DOHH2 (cell line): Measurements from ENCODE around the gene LYPD3.

Experiments
- H3F3A ChIP-seq: fragments of 200-600 bp; sonication (generic), shearing (Covaris generic); 2 replicates; pipeline ENCODE4 v1.6.0; 2016; ENCODE audit warnings: antibody characterized with exemption, mild to moderate bottlenecking; ENCODE audit not compliant: control insufficient read depth, insufficient read depth
- H3K27ac ChIP-seq: fragments of 200-600 bp; sonication (generic); 2 replicates; pipeline ENCODE4 v1.5.1; 2014; ENCODE audit warnings: low read depth, mild to moderate bottlenecking, low read length, moderate library complexity
- H3K27me3 ChIP-seq: fragments of 200-600 bp; sonication (generic); 2 replicates; pipeline ENCODE4 v1.6.1; 2014; ENCODE audit warnings: mild to moderate bottlenecking, low read length, mixed read lengths; ENCODE audit not compliant: control insufficient read depth
- H3K36me3 ChIP-seq: fragments of 200-600 bp; sonication (generic); 2 replicates; pipeline ENCODE4 v1.6.1; 2014; ENCODE audit warnings: mild to moderate bottlenecking, low read length, moderate library complexity, mixed read lengths; ENCODE audit not compliant: control insufficient read depth
- H3K4me1 ChIP-seq: fragments of 200-600 bp; sonication (generic); 2 replicates; pipeline ENCODE4 v1.6.1; 2014; ENCODE audit warnings: mild to moderate bottlenecking, low read length, mixed read lengths; ENCODE audit not compliant: control insufficient read depth
- H3K4me2 ChIP-seq: fragments of 200-600 bp; sonication (generic); 2 replicates; pipeline ENCODE4 v1.6.0; 2014; ENCODE audit warnings: mild to moderate bottlenecking, low read length, moderate library complexity
- H3K4me3 ChIP-seq: fragments of 200-600 bp; sonication (generic); 2 replicates; pipeline ENCODE4 v1.5.1; 2014; ENCODE audit warnings: mild to moderate bottlenecking, low read length, mixed read lengths
- H3K79me2 ChIP-seq: fragments of 200-600 bp; sonication (generic); 2 replicates; pipeline ENCODE4 v1.6.1; 2014; ENCODE audit warnings: mild to moderate bottlenecking, low read length, mixed read lengths; ENCODE audit not compliant: control insufficient read depth
- H3K9me2 ChIP-seq: fragments of 200-600 bp; sonication (generic); replicated peaks from 2 replicates; pipeline ENCODE4 v1.6.1; 2014; ENCODE audit warnings: mild to moderate bottlenecking, low read length, mixed read lengths; ENCODE audit not compliant: control insufficient read depth
- H3K9me3 ChIP-seq: fragments of 200-600 bp; sonication (generic); 2 replicates; pipeline ENCODE4 v1.6.1; 2014; ENCODE audit warnings: antibody characterized with exemption, low read length, mixed read lengths; ENCODE audit not compliant: control insufficient read depth, insufficient read depth
- H4K20me1 ChIP-seq: fragments of 200-600 bp; sonication (generic); 2 replicates; pipeline ENCODE4 v1.6.0; 2014; ENCODE audit warnings: low read depth, mild to moderate bottlenecking, antibody characterized with exemption, low read length, moderate library complexity; ENCODE audit not compliant: control insufficient read depth, insufficient read depth
- EZH2phosphoT487 ChIP-seq: fragments of 200-600 bp; sonication (generic); IDR thresholded peaks from 2 replicates; pipeline ENCODE4 v1.6.1; 2017; ENCODE audit warnings: borderline replicate concordance, mild to moderate bottlenecking, antibody characterized with exemption, low read length, moderate library complexity, mixed read lengths
- TF ChIP-seq, protein P1 (sequence below): fragments of 200-600 bp; sonication (generic); IDR thresholded peaks from one replicate; pipeline ENCODE4 v1.5.1; 2014; ENCODE audit warnings: antibody characterized with exemption, mild to moderate bottlenecking, low read depth, low read length; ENCODE audit not compliant: poor library complexity, severe bottlenecking

LYPD3 gene

DNA sequence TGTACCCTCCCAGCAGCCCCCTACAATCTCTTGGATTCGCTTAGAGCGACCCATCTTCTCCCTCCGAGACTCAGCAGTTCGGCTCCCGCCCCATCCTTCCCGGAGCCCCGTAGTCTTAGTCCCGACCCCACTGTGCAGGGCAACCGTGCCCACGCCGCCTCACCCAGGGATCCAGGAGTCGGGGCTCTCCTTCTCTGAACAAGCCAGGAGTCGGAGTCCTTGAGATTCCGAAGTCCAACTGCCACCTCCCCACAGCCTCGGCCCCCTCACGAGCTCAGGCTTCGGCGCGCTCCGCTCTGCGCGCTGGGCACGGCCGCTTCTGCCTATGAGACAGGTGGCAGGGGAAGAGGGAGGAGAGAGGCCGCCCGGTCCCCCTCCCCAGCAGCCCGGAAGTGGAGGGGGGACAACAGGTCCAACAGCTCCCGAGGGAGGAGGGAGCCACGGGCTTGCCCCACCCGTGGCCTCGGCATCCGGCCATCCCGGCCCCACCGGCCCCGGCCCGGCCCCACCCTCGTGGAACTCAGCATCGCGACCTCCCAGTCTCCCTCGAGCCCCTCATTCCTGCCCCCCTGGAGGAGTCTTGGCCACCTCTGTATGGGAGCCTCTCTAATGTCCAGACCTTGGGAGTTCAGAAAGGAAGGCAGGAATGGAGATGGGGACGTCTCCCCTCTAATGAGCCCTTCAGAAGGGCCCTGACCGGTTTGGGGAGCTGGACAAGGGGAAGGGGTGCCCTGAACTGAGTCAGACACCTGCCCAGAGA lies 39.2 kb upstream of the LYPD3 start, which contains the start of gene PHLDB3:
Gene PHLDB3 (minus strand): TSS at position 321 of the 760 bp plus-strand sequence. CDS start 628 bp downstream, outside the sequence.
- TF ChIP-seq EZH2phosphoT487, result no peak
- TF ChIP-seq, protein P1, sequence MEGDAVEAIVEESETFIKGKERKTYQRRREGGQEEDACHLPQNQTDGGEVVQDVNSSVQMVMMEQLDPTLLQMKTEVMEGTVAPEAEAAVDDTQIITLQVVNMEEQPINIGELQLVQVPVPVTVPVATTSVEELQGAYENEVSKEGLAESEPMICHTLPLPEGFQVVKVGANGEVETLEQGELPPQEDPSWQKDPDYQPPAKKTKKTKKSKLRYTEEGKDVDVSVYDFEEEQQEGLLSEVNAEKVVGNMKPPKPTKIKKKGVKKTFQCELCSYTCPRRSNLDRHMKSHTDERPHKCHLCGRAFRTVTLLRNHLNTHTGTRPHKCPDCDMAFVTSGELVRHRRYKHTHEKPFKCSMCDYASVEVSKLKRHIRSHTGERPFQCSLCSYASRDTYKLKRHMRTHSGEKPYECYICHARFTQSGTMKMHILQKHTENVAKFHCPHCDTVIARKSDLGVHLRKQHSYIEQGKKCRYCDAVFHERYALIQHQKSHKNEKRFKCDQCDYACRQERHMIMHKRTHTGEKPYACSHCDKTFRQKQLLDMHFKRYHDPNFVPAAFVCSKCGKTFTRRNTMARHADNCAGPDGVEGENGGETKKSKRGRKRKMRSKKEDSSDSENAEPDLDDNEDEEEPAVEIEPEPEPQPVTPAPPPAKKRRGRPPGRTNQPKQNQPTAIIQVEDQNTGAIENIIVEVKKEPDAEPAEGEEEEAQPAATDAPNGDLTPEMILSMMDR, result peak; percentile 70
- H3K27ac ChIP-seq, result 0 out of 2 replicates have a peak within 1 kb of the TSS, but pooled peaks have one; percentile 4
- H4K20me1 ChIP-seq, result no peaks in the 10 kb centered on the region
- H3K9me3 ChIP-seq, result no peaks in the 10 kb centered on the region
- no peaks in the 10 kb centered on the region for H3K36me3 ChIP-seq
- H3K4me2 ChIP-seq, result peak within 1 kb of the TSS; percentile 79
- H3K4me1 ChIP-seq, result peaks cover 15% of the 10 kb centered on the region
- peaks cover 2% of the 10 kb centered on the region; the same call in 1 of the 2 replicates for H3F3A ChIP-seq
- no peaks in the 10 kb centered on the region for H3K79me2 ChIP-seq
- no peaks in the 10 kb centered on the region for H3K27me3 ChIP-seq
- H3K9me2 ChIP-seq, result no peaks in the 10 kb centered on the region
- peak within 1 kb of the TSS; percentile 76 for H3K4me3 ChIP-seq

DNA sequence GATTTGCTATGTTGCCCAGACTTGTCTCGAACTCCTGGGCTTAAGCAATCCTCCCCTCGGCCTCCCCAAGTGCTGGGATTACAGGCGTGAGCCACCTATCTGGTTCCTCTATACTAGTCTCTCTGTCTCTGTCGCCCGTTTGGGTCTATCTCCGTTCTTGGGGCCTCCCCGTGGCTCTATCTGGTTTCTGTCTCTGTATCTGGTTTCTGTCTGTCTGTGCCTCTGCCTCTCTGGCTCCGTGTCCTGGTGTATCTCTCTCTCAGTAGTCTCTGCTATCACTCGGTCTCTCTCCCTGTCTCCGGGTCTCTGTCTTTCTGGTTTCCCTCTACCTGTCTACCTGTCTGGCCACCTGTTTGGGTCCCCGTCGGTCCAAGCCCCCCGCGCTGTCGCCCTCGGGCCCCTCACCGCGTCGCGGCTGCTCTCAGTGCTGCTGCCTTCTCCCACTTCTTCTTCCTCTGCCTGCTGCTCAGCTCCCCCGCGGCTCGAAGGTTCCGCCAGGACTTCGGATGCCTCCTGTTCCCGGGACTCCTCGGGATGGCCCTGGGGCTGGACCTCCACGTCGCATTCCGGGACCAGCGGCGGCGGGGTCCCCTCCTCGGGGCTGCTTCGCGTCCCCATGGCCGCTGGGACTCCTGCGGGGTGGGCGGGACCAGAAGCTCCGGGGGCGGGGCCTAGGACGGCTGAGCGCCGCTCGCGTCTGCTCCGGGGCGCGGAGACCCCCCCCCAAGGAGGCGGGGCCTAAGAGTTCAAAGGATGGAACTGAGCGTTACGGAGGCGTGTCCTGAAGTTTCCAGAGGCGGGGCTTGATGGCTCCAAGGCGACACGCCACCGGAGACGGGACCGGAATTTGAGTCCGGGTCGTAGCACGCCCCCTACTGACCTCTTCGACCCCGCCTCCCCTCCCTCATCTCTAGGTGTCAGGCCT lies 38.4 kb upstream of the LYPD3 start:
- Histone ChIP-seq H3K27me3 (no peaks in the 10 kb centered on the region), H3K4me2 (peak overlapping the region; percentile 79), H3K4me3 (peak overlapping the region; percentile 76), H3K9me3 (no peaks in the 10 kb centered on the region), H3K4me1 (peaks cover 15% of the 10 kb centered on the region), H3K27ac (no peak overlapping the region), H3K79me2 (no peaks in the 10 kb centered on the region), H3K9me2 (no peaks in the 10 kb centered on the region), H3F3A (peaks cover 2% of the 10 kb centered on the region; the same call in 1 of the 2 replicates), H4K20me1 (no peaks in the 10 kb centered on the region), H3K36me3 (no peaks in the 10 kb centered on the region)
- TF ChIP-seq, protein P1, result no peak
- TF ChIP-seq EZH2phosphoT487, result no peak

DNA sequence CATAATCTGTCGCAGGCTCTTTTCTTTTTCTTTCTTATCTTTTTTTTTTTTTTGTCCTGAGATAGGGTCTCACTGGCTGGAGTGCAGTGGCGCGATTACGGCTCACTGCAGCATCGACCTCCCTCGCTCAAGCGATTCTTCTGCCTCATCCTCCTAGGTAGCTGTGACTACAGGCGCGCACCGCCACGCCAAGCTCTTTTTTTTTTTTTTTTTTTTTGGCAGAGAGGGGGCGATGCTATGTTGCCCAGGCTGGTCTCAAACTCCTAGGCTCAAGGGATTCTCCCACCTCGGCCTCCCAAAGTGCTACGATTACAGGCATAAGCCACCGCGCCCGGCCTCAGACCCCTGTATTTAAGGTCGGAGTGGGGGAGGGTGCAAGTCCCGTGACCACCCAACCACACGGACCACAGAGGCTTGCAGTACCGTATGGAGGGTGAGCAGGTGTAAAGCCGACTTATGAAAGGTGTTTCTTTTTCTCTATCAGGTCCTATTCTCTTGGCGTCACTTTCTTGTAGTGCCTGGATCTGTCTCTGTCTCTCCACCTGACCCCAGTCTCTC lies 37.1 kb upstream of the LYPD3 start:
- no peak for TF ChIP-seq EZH2phosphoT487
- TF ChIP-seq, protein P1, result no peak
- H3K4me3 ChIP-seq, result no peak overlapping the region
- H3K9me3 ChIP-seq, result no peaks in the 10 kb centered on the region
- H3K36me3 ChIP-seq, result no peaks in the 10 kb centered on the region
- peak overlapping the region; percentile 79 for H3K4me2 ChIP-seq
- H3F3A ChIP-seq, result peaks cover 2% of the 10 kb centered on the region; the same call in 1 of the 2 replicates
- H3K4me1 ChIP-seq, result peaks cover 15% of the 10 kb centered on the region
- H3K27me3 ChIP-seq, result no peaks in the 10 kb centered on the region
- H3K79me2 ChIP-seq, result no peaks in the 10 kb centered on the region
- H3K27ac ChIP-seq, result no peak overlapping the region
- H3K9me2 ChIP-seq, result no peaks in the 10 kb centered on the region
- no peaks in the 10 kb centered on the region for H4K20me1 ChIP-seq
